Measurements from ENCODE around the gene PDE4B.

GRCh38 chr1:66334318-66334717, 541.6 kb downstream of the PDE4B start:
- no peak for TF ChIP-seq POLR2A (IDR thresholded peaks at IDR 0.05)
- no peak for TF ChIP-seq CTCF (IDR thresholded peaks at IDR 0.05)

Measured in body of pancreas (tissue), 4 donors.